HCEC 1CT (cell line): Measurements from ENCODE around the gene NPAS2.

Source experiments
- DNase-seq: peaks from one replicate; pipeline ENCODE4 v3.0.0-alpha.2; 2017

The NPAS2 gene

DNA sequence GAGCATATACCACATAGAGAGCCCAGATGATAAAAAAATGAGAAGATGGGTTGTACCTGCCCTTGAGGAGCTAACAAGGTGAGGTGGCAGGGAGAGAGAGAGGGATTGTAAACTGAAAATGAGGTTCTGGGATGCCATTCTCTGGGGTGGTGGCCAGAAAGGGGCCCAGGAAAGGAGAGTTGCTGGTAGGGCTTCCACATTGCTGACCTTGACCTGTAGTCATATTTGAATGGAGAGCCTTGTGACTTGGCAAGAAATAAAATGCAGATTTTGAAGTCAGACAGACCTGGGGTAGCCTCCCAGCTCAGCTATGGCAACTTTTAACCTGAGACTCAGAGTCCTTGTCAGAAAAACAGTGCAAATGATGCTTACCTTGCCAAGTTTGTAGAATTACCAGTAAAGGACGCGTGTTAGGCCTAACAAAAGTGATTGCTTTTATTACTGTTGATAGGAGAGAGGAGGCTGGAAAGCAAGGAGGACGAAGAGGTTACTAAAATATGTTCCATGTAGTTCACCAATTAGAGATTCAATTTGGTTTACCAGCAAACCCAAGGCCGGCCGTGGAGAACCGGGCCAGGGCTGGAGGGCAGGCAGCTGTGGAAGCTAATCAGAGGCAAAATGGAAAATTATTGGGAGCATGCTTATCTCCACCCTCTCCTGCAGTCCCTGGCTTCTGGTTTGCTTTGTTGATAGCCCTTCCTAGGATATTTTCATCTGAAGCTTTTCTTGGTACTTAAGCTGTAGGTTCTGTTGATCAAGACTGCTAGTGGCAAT lies 3.9 kb downstream of the NPAS2 start:
- DNase-seq: no peak

DNA sequence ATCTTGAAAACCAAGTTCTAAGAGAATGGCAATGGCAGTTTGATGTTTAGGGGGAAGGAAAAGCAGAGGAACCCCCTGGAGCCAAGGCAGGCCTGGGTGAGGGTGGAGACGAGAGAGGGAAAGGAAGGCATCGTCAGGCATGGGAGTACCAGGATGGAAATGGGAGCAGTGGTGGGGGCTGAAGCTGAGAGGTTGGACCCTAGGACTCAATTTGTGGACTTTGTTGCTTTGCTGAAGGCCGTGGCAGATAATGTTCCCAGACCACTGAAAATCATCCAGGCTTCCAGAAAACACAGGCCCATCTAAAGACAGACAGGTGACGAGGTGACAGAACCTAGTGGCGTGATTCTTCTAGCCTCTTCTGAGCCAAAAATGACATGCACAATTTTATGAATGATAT lies 4.9 kb downstream of the NPAS2 start:
- no peak for DNase-seq

DNA sequence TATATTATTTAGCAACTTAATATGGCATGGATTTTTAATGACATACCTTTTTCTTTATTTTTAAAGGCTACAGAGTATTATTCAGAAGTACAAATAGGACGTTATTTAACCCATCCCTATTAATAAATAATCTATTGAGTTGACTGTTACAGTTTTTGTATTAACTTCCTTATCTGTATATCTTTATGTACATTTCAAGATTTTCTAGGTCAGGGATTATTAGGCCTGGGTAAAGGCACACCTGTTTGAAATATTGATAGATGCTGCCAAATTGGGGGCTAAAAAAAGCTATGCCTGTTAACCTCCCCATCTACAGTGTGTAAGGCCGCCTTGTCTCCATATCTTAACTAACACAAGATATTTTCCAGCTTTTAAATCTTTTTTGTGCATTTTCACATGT lies 6.6 kb downstream of the NPAS2 start:
- DNase-seq: no peak

DNA sequence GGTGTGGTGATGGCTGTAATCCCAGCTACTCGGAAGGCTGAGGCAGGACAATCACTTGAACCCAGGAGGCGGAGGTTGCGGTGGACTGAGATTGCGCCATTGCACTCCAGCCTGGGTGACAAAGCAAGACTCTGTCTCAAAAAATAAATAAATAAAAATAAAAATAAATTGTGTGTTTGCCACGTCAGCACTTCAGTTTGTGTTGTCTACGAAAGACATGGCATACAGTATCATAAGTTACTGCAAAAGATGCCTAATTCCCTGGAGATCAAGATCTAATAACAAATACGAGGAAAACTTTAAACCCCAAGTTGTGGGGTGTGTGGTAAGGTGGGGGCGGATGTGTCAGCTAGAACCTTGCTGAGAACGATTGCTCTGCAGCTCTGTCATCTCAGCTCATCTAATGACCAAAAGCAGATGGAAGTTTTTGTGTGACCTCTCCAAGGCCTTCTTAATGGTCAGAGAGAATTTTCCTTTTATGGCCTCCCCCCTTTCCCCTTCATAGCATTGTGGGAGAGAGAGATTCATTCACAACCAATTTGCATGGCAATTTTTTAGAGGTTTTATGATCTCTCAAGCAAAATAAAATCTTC lies 11.3 kb downstream of the NPAS2 start:
- no peak for DNase-seq

DNA sequence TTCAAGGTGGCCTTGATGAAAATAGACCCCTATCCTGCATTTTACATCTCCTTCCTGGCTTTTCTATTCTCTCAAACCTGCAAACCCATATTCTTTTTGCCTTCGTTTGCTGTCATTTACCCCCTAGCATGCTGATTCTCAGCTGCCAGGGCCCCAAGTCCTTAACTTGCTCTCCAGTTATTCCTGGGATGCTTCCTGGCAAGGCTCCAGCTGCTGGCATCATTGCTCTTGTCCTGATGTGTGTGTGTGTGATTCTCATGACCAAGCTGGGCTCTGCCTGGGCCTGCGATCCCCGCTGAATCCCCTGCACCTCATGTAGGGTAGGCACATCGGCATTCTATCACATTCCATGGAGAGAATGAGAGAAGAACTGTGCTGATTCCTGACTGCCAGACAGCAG lies 11.9 kb downstream of the NPAS2 start:
- DNase-seq: no peak

DNA sequence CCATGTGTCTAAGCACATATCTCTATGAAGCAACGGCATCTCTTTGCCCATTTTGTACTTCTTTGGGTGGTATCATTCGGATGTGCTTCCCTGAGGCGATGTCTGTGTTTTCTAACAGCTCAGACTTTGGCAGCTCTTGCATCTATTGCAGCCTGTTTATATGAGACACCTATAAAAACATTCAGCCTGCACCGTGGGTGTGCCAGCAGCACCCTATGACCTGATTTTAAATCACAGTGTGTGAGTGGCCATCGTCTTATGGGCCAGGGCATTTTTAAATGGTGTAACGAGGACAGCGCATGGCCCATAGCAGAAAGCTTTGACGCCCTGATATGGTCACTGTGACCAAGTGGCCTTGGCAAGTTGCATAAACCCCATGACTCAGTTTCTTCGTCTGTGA lies 12.9 kb downstream of the NPAS2 start:
- DNase-seq: no peak

DNA sequence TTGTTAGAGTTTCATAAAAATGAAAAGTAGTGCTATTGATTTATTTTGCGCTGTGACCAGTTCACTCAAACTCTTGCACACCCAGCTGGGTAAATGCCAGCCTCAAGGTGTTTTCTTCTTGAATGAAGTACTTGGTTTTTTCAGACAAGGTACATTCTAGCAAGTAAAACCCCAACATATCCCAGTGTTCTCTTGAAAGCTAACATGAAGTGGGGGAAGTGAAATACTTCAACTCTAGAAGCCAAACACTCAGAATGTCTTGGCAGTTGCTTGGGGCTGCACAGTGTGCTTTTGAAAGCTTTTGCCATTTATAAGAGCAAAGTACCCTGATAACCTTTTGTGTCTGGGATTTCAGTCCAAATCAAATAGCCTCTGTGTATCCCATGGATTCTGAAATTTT lies 13.4 kb downstream of the NPAS2 start:
- DNase-seq: no peak

DNA sequence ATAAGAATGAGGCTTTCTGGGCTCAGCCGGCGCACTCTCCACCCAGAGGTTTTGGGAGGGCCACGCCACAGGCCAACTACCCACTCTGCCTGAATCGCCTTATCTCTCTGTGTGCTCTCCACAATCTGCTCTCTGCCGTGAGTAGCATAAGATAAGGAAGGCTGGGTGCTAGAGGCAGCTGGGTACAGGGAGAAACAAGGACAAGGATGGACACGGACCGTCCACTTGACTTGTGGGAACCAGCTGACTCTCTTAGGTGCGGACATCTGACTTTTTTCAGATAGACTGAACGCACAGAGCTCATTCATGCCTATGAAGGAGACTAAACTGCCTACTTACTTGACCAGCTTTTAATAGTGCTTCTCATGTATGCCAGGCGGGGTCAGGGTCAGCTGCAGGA lies 14.3 kb downstream of the NPAS2 start:
- DNase-seq: no peak

DNA sequence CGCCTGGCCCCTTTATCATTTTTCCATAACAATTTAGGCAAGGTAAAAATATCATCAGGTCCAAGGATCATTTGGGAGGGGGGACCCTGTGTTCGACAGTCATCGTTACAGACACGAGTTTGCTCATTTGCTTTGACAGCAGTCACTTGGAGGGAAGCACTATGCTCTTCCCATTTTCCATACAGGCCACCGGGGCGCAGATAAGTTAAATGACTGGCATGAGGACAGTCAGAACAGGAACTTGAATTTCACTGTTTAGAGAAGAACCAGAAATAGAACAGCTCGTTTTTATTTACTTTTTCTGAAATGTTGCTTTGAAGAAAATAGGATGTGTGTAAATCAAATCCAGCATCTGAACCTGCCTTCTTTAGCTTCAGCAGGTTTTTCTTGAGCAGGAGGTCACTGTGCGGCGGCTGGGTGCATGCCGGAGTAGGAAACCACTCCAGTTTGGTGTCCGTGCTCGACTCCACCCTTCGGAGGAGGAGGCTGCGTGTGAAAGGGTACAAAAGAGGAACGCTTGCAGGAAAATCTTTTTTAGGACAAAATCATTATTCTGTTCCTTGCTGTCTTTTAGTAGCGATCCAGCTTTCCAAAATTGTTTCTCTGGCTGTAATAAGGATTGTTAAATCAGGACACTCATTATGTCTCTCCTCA lies 15.2 kb downstream of the NPAS2 start:
- DNase-seq: no peak

DNA sequence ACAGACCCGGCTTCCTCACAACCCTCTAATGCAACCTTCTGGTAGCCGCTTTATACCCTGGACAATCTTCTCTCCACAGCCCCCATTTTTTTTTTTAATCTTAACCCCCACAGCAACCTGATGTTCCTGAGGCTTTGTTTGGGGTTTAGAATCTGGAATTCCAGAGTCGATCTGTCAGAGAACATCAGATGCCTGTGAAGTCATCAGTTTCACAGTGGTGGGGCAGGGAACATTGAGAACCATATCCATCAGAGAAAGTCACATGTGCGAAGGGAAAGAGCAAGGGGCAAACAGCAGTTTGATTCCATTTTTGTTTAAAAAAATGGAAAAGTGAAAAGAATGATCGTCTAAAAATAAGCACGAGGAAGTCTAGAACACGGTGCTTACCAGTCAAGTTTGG lies 20.6 kb downstream of the NPAS2 start:
- DNase-seq: no peak

DNA sequence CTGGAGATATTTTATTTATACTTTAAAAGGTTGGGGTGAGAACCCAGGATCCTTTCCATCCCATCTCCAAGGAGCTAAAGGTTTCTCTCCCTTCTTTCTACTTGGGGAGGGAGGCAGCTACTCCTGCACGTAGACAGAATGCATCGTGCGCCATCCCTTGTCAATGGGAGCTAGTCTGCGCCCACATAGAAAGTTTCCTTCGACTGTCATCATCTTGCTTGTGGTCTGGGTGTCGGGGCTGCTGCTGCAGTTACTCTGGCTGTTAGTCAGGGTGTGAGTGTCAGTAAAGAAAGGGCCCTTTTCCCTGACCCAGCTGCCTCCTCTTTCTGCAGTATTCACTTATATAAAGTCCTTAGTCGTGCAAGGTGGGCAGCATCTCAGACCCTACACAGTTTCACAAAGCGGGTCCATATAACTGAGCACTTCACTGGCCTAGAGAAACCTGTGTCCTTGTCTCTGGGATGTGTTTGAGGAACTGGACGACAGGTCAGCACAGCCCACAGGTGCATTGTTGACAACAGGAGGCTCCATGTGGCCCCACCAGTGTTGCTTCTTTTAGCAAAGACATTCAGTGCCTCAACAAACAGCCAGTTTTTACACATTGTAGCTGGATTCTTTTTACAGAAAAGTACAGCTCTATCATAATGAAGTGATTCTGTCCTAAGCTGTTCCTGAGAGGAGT lies 22.4 kb downstream of the NPAS2 start:
- DNase-seq: no peak

DNA sequence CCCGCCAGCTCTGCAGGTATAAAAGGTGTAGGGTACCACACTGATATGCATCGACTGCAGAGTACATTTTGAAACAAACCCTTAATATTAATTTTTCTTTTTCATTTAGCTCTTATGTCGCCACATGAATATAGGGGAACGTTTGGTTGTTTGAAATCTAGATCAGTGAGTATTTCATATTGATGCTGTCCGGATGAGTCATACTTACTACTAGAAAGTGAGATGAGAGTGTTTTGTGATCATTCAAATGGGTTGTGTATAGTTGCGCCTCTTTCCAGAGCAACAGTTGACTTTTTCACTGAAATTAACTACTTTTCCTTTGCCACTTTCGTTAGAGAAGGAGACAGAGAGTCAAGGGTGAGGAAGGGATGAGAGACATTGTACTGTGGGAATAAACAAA lies 24.6 kb downstream of the NPAS2 start:
- no peak for DNase-seq

DNA sequence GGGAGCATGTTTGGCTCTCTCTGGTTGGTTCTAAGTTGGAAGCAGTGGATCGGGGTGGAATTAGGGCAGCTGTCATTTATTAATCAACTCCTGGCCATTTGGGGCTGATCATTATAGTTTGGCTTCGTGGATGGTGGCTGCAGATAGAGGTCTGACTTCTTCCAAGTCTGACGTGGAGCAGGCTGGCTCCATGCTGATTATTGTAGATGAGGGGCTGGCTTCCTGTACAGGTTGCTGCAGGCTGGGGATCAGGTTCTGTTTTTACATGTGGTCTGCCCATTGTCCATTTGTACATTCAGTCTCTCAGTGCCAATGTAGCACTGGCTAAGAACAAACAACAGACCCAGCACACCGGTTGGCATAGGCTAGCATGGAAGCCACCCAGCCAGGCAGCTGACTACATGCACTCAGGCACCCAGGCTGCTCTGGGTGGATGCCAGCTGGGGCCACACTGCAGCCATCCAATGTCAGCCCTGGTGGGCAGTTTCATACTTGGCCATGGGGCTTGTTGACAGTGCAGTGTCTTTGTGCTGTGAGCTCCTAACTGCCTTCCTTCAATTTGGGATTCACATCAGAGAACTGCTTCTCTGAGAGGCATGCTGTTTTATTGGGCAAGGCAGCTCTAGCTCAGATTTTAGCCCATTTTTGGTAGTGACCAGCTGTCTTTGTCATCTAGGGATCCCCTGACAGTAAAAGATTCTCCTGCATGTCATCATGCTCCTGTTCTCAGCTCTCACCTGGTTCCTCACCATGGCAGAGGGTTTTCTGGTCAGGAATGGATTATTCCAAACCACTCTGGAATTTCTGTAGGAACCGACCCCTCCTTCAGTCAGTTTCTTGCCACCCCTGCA lies 25.4 kb downstream of the NPAS2 start:
- no peak for DNase-seq

DNA sequence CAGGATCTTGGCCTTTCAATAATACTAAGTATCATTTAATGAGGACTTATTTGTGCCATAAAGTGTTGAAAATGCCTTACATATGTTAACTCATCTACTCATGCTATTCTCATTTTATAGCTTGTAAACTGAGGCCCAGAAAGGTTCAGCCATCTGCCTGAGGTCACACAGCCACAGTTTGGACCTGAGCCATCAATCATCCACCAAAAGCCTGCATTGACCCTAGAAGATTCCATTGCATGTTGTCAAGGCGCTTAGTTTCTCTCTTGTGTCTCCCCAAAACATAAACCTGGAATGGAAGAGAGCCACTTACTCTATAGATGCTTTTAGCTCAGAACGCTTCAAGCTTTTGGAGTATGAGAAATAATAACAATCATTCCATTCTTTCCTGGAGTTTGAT lies 26.8 kb downstream of the NPAS2 start:
- no peak for DNase-seq

DNA sequence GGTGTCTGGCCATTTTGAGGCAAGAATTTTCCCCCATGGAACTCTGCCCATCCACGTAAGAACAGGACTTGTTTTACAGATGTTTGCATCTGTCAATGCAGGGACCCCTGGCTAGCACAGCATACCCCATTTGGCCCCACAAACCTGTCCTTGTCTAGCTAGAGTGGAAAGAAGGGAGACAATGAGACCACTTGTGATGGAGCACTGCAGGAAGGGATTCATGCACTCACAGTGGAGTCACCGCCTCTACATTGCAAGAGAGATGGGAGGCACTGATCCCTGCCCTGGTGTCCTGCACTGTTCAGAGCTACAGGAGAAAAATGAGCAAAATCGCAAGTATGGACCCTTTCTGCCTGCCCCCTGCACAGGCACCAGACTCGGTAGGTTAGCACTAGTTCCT lies 32.5 kb downstream of the NPAS2 start:
- no peak for DNase-seq

DNA sequence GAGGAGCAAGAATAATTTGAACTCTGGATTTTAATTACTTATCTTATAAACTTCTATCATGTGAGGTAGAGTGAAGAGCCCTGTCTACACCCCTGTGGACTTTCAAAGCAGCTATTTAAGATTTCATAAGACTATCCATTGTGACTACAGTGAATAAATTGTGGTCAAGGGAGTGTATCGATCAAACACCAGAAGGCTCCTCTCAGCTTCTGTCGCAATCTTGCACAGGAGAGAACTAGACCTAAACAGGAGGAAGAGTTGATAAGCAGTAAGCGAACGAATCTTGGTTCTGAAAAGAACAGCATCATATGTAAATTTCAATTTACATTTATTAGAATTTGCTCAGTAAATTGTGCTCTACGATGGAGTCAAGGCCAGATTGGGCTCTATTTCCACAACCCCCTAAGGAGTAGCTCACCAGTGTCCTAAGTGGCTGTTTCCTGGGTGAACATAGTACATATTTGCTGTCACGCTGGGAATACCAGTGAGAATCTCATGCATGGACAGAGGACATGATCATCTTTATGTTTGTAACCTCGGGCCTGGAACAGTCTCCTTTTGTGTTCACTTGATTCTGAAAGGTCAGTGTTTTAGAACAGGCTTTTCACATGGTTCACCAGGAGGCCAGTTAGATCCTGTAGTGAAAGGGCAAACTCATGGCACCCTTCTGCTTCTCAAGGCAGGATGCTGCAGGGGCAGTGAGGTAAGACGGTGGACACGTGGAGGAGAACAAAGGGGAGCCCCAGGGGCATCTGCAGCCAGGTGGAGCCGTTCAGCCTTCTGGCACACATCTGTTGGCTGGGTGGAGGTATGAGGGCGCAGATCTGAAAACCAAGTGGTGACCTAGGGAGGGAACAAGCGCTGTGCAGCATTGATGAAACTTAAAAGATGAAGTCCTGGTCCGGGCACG lies 33.3 kb downstream of the NPAS2 start:
- no peak for DNase-seq

DNA sequence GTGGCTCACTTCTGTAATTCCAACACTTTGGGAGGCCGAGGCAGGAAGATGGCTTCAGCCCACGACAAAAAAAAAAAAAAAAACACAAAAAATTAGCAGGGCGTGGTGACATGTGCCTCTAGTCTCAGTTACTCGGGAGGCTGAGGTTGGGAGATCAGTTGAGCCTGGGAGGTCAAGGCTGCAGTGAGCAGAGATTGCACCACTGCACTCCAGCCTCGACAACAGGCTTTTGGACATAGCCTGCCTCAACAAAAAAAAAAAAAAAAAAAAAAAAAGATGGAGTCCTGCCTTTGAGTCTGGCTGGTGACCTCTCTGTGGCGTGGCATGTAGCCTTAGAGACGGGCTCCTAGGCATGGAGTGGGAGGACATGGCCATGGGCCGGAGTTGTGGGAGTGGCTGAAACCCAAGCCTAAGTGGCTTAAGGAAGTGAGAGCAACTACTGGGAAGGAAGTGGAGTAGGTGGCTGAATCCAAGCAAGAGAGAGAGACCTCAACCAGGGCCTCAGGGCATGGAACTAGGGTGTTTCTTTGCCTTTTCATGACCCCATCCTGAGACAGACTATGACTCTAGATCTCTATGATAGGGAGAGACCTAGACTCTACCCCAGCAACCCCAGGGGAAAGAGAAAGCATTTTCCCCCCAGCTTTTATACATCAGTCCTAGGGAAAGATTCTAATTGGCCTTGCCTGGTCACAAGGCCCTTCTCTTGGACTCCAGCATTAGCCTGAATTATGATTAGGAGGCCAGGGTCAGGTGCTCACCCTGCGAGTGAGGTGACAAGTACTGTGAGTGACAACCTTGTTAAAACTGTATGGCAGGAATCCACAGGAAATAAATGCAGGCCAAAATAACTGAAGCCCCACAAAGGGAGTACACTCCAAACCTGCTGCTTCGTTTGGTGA lies 34.2 kb downstream of the NPAS2 start:
- no peak for DNase-seq

DNA sequence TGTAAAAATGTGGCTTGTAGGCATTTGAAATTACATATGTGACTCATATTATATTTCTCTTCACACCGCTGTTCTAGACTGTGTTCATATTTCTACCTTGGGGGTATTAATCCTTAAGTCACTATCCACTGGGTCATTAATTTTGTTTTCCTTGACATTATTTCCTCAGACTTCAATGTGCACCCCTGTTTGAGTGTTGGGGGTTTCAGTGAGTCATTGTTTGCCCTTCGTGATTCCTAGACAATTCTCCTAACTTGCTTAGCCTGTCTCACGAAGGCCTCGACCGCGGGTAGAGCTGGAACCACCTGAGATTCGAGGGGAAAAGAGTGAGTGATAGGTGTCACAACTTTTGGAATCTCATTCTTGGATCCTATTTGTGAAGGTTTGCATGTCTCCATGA lies 35.1 kb downstream of the NPAS2 start:
- DNase-seq: no peak

DNA sequence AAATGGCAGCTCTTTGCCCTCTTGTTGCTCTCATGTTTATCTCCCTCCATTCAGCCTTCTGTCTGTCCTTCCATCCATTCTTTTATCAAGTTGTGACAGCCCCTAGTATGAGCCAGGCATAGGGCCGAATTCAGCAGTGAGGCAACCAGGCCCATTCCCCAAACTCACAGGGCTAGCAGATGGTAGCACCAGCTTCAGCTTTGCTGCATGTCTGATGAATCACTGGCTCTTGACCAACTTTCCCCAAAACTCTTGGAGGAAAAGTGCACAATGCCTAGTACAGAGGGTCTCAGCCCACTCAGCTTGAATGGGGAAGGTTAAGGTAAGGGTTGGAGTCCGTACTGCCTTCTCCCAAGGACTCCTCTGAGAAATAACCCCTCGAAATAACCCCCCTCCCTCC lies 35.7 kb downstream of the NPAS2 start:
- DNase-seq: peak; percentile 32

DNA sequence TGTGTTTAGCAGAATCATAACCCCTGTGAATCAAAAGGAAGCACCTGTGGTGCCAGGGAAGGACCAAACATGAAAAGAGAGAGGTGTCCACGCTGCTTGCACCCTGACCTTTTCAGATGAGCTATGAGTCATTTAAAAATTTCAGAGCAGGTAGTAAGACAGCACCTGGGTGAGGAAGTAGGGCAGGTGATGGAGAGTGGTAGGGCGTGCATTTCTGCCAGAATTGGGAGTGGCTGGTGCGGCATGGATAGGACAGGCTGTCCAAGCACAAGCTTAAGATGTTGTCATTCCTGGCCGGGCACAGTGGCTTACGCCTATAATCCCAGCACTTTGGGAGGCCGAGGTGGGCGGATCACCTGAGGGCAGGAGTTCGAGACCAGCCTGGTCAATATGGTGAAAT lies 36.8 kb downstream of the NPAS2 start:
- DNase-seq: no peak

DNA sequence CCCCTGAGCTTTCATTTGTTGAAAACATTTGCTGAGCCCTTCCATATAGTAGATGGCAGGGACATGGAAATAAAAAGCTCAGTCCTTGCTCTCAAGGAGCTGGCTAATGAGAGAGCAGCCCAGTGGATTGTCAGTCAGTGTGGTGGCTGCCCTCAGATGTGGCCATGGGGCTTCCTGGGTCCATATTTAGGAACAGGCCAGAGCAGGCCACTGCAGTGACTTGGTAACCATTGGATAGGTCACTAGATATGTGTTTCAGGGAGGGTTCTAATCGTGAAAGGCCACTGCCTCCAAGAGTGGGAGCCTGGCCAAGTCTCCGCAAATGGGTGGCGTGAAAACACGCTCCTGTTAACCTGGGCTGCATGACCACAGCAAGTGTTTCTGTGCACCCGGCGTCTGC lies 37.4 kb downstream of the NPAS2 start:
- DNase-seq: no peak
